Psoas muscle (tissue), 8 donors: Measurements from ENCODE around the gene ACVR2A. TPM values are rescaled to one million over a fixed set of nuclear protein-coding genes. Genes with fewer than 3 reads are reported as not detected.
A peak's percentile ranks its signal among the peaks of the same experiment; 100 is the strongest.

Source experiments
- ATAC-seq, 4 donors: fragments of 200-7000 bp; cut with Tn5 transposase; one replicate each; pipeline ENCODE4 v1.9.1; 2020; ENCODE audit warnings: moderate library complexity in 3 of 4, mild to moderate bottlenecking in 2 of 4
- DNase-seq, 2 donors: peaks; one replicate each; pipeline ENCODE4 v3.0.0-alpha.2; 2020
- H3K27ac ChIP-seq: fragments of 200-600 bp; one replicate; pipeline ENCODE4 v1.8.0; 2022
- H3K27me3 ChIP-seq, 3 donors: fragments of 200-600 bp in 1 of 3; one replicate each; pipeline versions ENCODE4 v1.6.1 to v1.8.0; 2013 to 2022; ENCODE audit warnings: low read length in 2 of 3, mild to moderate bottlenecking in 2 of 3, moderate library complexity in 1 of 3; ENCODE audit not compliant: insufficient read depth in 3 of 3
- H3K36me3 ChIP-seq, 2 donors: fragments of 200-600 bp in 1 of 2; one replicate each; pipeline versions ENCODE4 v1.6.1 to v1.8.0; 2013 to 2022; ENCODE audit warnings: low read depth in 1 of 2, mild to moderate bottlenecking in 1 of 2, moderate library complexity in 1 of 2; ENCODE audit not compliant: insufficient read depth in 1 of 2
- H3K4me1 ChIP-seq: fragments of 200-600 bp; one replicate; pipeline ENCODE4 v1.8.0; 2022
- H3K4me3 ChIP-seq: fragments of 200-600 bp; one replicate; pipeline ENCODE4 v1.8.0; 2022; ENCODE audit warnings: mild to moderate bottlenecking
- H3K9me3 ChIP-seq: fragments of 200-600 bp; one replicate; pipeline ENCODE4 v1.8.0; 2022
- CTCF ChIP-seq: fragments of 200-600 bp; IDR thresholded peaks from one replicate; pipeline ENCODE4 v1.8.0; 2022; ENCODE audit warnings: antibody characterized with exemption
- WGBS, 3 donors: extraction: QIAGEN DNeasy Blood & Tissue Kit; methylation state at CpG; one replicate each; pipeline versions ENCODE4 v1.1.6 to v1.1.7; 2013; 5-methylcytosine and 5-hydroxymethylcytosine counted together
- intact Hi-C, 2 donors: fragments of 100-400 bp; cut with DNase I; formaldehyde crosslinking; loops; one replicate each; pipeline versions ENCODE4 v1.11.0 to v1.14.2; 2022
- polyA plus RNA-seq, 3 donors: library from polyadenylated mRNA; stranded (reverse); fragments of 200-250 nt; gene quantifications; one replicate each; pipeline ENCODE4 v1.2.3, GENCODE V29; 2013
- total RNA-seq, 4 donors: library from RNA; stranded (reverse); fragmentation: NEBNext Ultra II Directional in 2 of 4; extraction: Animal tissue kit (Norgen Biotek cat#: 25700) in 2 of 4; gene quantifications; one replicate each; pipeline versions ENCODE4 v1.2.1 to v1.2.4, GENCODE V29; 2021 to 2023
- donor health status: healthy with polysubstance abuse.
- donor health status: DM: no; HTN: no; CAD: no; lungs with moderate emphysema.
- donor health status: Bipolar disorder and iron deficiency.
- donor health status: healthy.
- donor health status: DM: yes; HTN: yes; CAD: no.
- donor health status: DM: no; HTN: no; CAD: no.
- donor health status: DM: no; HTN: no; CAD: no.
- donor health status: DM: yes; HTN: yes; CAD: no.

The ACVR2A gene
- total and polyA plus RNA-seq, 7 donors: 3.0 to 12.3 (median 8.3) TPM

GRCh38 chr2:147843864-147844696 is 749 bp upstream of the ACVR2A start:
- 0% methylated on average over 67 to 113 of the region's 113 CpGs for WGBS, 3 donors
- ATAC-seq: peak; percentile 93 to 94 (median 93)
- H3K36me3 ChIP-seq: no peaks in the 10 kb centered on the region
- intact Hi-C loops: loop anchor here in 1 of 2 donors (10.0 kb wide), 1 partner anchor 61 kb away; no protein-coding TSS in a partner anchor
- H3K9me3 ChIP-seq: no peaks in the 10 kb centered on the region
- H3K27ac ChIP-seq: peak overlapping the region; percentile 99
- H3K4me3 ChIP-seq: peak overlapping the region; percentile 93
- peak; percentile 95 to 97 for DNase-seq
- H3K27me3 ChIP-seq: no peaks in the 10 kb centered on the region
- peak; percentile 8 for TF ChIP-seq CTCF
- peaks cover 22% of the 10 kb centered on the region for H3K4me1 ChIP-seq

- WGBS, 3 donors: 1% methylated on average over 13 to 14 of the region's 14 CpGs
- intact Hi-C loops: loop anchor here (5.0 to 10.0 kb wide), 4 partner anchors 37 to 293 kb away; no protein-coding TSS in a partner anchor
- Histone ChIP-seq H3K9me3 (no peaks in the 10 kb centered on the region), H3K27ac (peak overlapping the region; percentile 99), H3K4me1 (peaks cover 33% of the 10 kb centered on the region), H3K4me3 (peak overlapping the region; percentile 77), H3K36me3 (no peaks in the 10 kb centered on the region), H3K27me3 (no peaks in the 10 kb centered on the region)
- DNase-seq (no peak), ATAC-seq (no peak)
- TF ChIP-seq CTCF: no peak
Measured at GRCh38 chr2:147845411-147845971, 662 bp downstream of the ACVR2A start.

DNA sequence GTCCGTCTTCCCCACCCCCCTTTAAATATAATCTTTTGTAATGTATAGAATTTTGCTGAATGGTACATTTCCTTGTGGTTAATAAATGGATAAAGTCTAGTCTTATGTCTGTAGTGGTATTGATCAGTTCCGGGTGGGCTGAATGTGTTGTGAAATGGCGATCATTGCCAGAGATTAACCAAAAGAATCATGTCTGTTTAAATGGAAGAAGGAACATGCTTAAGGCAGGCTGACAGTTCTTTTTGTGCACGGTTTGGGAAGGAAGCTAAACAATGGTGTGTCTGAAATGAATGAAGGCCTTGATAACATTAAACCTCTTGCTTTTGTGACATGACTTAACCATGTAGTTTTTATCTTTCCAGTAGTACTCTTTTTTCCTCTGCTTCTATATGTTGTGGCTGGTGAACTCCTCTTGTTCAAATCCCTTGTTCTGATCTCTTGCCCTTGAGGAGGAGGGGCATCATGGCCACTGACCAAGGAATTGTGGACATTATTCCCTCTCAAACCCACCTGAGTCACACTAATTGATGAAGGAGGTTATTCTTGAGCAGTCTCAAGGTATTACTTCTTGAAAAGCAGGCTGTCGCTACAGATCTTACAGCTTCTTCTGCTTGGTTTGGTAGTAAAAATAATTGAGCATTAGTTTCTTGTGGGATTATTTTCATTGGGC is 1.7 kb downstream of the ACVR2A start:
- DNase-seq (no peak), ATAC-seq (no peak)
- H3K27ac ChIP-seq: peak overlapping the region; percentile 99
- TF ChIP-seq CTCF: no peak
- peak overlapping the region; percentile 77 for H3K4me3 ChIP-seq
- H3K27me3 ChIP-seq: no peaks in the 10 kb centered on the region
- WGBS, 3 donors: 12 to 23% (median 17%) methylated on average over 5 of the region's 5 CpGs
- H3K4me1 ChIP-seq: peaks cover 39% of the 10 kb centered on the region
- no peaks in the 10 kb centered on the region for H3K9me3 ChIP-seq
- H3K36me3 ChIP-seq: no peaks in the 10 kb centered on the region
- intact Hi-C loops: loop anchor here (5.0 to 10.0 kb wide), 4 partner anchors 36 to 294 kb away; no protein-coding TSS in a partner anchor

- TF ChIP-seq CTCF: no peak
- peak overlapping the region; percentile 77 for H3K4me3 ChIP-seq
- ATAC-seq: no peak
- no peak for DNase-seq
- intact Hi-C loops: loop anchor here (5.0 to 10.0 kb wide), 4 partner anchors 34 to 296 kb away; no protein-coding TSS in a partner anchor
- H3K4me1 ChIP-seq: peaks cover 47% of the 10 kb centered on the region
- no peaks in the 10 kb centered on the region for H3K27me3 ChIP-seq
- H3K9me3 ChIP-seq: no peaks in the 10 kb centered on the region
- no peaks in the 10 kb centered on the region for H3K36me3 ChIP-seq
- no peak overlapping the region for H3K27ac ChIP-seq
Measured at GRCh38 chr2:147847746-147848391, 3.0 kb downstream of the ACVR2A start.
